Limb (tissue), 2 donors: ENCODE data around the gene GABPA.
"Not testable (repeated sequence)": the region's sequence is repeated elsewhere in the genome, so short reads cannot be mapped to it uniquely, and the experiment has no call there.

Experiments
- DNase-seq, 2 donors: peaks; one replicate each; pipeline ENCODE4 v3.0.0-alpha.2; 2016; ENCODE audit errors: extremely low spot score in 2 of 2

The GABPA gene

DNA sequence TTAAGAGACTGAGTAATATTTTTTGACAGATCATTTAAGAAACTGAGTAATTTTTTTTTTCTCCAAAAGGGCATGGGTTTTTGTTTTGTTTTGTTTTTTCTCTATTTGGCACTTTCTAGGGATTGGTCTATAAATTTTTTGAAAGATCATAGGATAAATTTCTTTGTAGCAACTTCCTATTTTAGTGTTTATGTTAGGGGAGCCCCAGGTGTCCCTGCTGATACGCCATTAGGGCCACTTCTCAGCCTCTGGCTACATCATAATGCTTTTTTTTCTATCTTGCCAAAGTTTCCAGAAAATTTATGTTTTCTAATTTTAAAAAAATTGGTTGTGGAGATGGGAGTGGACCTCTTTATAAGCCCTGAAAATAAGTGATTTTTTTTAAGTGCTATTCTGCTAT, 2.6 kb downstream of the GABPA start:
- DNase-seq = no peak

DNA sequence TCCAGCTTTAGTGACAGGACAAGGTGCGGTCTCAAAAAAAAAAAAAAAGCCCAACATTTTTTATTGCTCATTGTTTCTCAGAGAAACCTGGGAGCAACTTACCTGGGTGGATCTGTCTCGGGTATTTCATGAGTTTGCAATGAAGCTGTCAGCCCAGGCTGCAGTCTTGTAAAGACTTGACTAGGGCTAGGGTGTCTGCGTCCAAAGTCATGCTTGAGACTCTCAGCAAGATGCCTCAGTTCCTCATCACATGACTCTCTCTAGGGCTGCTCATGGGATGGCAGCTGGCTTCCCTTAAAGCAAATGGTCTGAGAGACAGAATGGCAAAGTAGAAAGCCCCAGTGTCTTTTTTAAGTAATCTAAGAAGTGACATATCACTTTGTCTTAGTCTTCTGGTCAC, 8.1 kb downstream of the GABPA start:
- DNase-seq = no peak

- no peak for DNase-seq
Measured at GRCh38 chr21:25744854-25745253, 10.1 kb downstream of the GABPA start.

DNA sequence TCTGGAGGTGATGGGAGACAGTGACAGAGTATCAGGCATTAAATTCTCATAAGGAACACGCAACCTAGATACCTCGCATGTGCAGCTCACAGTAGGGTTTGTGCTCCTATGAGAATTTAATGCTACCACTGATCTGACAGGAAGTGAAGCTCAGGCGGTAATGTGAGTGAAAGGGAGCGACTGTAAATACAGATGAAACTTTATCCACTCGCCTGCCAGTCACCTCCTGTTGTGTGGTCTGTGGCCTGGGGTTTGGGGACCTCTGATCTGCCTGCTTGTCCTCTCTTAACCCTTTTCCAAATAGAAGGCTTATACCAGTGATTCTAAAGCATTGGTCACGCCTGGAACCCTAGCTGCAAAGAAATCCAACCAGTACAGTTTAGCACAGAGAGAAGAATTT, 15.3 kb downstream of the GABPA start:
- DNase-seq = no peak

- no peak for DNase-seq
Measured at GRCh38 chr21:25752416-25752815, 17.6 kb downstream of the GABPA start.

DNA sequence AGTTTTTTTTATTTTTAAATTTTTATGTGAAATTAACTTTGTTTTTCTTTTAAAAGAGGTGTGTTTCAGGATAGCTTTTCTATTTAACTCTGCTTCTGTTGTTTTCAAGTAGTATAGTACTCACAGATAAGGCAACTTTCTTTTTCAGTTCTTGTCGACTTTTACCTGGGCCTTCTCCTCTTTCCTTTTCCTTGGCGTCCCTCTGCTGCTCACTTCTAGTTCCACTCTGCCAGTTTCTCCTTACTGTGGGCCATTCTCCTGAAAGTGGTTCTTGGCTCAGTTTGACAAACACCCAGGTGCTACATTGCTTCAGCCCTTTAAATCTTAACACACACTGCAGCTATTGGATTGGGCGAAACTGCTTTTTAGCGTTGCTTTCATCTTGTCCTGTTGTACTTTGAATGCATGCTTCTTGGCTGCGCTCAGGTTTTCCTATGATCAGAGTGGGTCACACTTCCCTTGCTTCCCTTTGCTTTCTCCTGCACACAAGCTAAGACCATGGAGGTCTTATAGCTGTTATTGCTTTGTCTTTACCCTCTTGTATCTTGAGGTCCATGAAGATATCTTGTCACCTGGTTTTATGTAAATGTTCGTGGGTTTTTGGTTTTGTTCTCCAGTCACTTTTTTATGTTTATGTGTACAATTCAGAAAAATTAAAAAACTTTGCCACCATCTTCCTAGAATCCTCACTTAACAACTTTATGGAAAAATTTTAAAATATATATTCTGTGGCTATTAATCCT, 21.6 kb downstream of the GABPA start:
- DNase-seq = no peak

- DNase-seq = peak in 1 of 2 donors; percentile 18
Measured at GRCh38 chr21:25757531-25757930, 22.8 kb downstream of the GABPA start.

DNA sequence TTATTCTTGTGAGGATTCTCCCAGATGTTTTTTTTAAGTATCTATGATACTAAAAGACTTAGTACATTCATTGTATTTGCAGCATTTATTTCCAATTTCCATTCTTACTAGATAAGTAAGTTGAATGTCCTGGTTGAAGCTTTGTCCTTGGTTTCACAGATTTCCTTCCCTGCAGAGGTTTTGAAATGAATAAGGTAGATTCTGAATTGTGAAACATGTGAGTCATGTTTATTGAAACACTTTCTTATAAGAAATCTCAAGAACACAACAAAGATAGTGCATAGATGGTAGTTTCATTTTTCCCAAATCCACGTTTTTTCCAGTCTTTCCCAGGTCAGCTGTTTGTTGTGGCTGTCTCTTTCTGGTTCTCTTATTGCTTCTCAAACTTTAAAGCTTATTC, 24.8 kb downstream of the GABPA start:
- DNase-seq = no peak

- no peak for DNase-seq
Measured at GRCh38 chr21:25760061-25760460, 25.3 kb downstream of the GABPA start.

DNA sequence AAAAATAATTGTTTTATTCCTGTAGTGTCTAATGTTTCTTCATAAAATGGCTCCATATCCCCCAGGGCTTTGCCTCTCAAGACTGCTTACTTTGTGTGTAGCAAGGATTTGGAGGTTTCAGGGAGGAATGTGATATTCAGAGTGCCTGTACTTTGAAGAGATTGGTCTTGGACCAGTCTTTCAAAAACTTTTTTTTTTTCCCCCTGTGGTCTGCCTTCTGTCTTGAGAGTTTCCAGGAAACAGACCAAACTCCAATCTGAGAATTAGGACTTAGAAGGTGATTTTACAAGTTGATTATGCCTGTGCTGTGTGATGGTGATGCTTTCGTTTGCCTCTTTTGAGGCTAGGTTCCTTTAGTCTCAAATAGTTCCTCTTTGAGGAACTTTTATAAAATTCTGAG, 25.9 kb downstream of the GABPA start:
- DNase-seq = no peak

DNA sequence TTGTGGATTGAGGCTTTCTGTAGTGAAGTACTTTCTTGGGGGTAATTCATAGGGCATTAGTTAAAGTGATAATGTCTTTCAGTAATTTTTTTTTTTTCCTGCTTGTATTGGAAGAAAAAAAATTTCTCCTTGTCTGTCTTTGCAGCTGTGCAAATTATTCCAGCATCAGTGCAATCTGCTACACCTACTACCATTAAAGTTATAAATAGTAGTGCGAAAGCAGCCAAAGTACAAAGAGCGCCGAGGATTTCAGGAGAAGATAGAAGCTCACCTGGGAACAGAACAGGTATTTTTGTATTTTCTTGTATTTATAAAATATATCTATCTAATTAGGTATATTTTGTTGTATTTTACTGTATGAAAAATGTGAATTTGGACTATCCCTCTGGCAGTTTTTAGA, 29.3 kb downstream of the GABPA start:
- DNase-seq = no peak

DNA sequence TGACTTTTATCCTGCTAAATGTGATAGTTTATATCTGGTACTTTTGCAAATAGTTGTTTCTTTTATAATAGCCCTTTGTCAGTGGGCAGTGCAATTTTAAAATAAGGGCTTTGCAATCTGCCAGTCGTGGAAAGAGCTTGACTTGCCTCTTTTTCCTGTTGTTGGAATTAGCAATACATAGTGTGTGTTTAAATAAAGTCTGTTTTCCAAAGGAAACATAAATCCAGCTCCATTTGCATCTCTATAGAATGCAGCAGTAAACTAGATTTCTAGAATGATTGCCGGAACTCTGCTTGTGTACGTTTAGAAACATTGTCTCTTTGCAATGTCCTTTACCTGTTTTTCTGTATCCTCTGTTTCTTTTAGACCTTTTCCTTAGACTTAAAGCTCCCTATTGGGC, 33.1 kb downstream of the GABPA start:
- no peak for DNase-seq

- no peak for DNase-seq
Measured at GRCh38 chr21:25772686-25773085, 37.9 kb downstream of the GABPA start.

- DNase-seq = no peak
Measured at GRCh38 chr21:25776440-25776839, 41.7 kb downstream of the GABPA start.

DNA sequence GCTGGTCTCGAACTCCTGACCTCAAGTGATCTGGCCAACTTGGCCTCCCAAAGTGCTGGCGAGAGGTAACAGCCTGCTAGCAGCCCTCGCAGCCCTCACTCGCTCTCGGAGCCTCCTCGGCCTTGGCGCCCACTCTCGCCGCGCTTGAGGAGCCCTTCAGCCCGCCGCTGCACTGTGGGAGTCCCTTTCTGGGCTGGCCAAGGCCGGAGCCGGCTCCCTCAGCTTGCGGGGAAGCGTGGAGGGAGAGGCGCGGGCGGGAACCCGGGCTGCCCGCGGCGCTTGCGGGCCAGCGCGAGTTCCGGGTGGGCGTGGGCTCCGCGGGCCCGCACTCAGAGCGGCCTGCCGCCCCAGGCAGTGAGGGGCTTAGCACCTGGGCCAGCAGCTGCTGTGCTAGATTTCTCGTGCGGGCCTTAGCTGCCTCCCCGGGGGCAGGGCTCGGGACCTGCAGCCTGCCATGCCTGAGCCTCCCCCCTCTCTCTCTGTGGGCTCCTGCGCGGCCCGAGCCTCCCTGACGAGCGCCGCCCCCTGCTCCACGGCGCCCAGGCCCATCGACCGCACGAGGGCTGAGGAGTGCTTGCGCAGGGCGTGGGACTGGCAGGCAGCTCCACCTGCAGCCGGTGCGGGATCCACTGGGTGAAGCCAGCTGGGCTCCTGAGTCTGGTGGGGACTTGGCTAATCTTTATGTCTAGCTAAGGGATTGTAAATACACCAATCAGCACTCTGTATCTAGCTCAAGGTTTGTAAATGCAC, 43.5 kb downstream of the GABPA start:
- not testable (repeated sequence) for DNase-seq

DNA sequence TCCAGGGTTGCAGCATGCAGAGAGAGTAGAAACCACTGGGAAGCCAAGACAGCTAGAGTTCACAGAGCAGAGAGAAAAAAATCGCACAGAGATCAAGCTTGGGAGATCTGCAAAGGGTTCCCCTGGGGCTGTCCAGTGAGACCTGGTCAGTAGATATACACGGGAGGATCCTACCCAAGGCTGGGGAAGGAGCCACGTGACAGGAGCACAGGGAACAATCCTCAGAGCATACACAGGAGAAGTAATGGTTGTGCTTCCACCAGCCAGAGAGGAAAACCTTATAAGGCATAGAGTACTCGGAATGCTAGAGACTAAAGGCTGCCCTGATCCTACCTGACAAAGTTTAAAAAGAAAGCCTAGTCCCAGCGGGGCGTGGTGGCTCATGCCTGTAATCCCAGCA, 53.9 kb downstream of the GABPA start:
- no peak for DNase-seq

DNA sequence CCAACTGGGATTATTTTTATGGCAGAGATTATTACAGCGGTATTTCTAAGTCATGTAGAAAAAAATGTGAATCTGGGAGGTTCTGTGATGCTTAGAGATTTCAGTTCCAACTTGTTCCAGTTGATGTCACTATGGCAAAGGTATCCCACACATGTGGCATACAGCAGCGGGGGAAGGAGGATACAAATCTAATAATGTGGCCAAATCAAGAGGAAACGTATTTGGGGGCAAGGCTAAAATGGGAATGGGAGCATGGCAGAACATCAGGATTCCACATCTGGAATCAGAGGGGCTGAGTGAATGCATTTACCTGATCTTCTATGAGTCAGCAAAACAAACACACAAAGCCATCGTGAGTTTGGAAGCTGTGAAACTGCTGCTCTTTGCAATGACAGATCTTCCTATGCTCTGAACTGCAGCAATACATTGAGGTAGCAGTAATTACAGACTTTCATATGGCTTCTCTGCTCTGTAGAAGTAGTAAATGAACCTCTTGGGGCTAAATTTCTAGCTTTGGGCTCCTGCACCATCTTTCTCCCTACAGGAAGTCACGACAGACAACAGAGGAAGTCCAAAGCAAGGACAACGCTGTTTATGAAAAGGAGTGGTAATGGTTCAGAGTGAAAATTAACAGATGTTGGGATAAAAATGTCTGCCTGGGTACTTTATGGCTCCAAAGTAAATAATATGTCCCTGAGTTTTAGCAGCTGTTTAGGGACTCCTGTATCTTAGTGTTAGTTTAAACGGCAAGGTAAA, 55.5 kb downstream of the GABPA start:
- peak; percentile 41 to 76 for DNase-seq

DNA sequence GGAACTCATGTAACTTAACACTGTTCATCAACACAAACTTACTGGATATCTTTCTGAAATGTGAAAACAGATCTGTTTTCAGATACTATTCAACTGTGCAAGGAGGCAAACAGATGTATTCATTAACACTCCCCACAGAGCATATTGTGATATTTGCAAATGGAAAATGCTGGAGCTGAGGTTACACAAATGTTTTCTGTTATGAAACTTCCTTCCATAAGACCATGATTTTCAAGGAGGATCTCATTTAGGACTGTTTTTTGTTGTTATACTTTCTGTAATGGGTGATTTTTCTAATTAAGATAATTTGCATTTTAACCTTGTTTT, 56.1 kb downstream of the GABPA start:
- DNase-seq = no peak

DNA sequence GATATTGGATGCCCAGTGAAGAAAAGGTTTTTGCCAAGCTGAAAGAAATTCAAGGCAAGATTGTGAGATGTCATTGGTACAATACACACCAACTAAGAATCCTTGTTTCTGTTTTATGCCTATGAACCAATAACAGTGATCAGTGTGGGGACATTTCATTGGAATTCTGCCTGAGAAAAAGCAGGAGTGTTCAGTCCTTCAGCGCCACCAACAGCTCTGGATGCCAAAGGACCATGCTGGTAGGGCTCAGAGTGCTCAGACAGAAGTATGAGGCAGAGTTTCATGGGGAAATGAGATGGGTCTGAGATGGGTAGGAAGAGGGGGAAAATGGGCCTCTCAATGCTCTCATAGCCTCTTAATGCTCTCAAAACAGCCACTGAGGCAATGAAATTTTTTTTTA, 56.5 kb downstream of the GABPA start:
- DNase-seq = no peak

GRCh38 chr21:25801217-25802014, 66.6 kb downstream of the GABPA start:
- DNase-seq = peak; percentile 51 to 72

DNA sequence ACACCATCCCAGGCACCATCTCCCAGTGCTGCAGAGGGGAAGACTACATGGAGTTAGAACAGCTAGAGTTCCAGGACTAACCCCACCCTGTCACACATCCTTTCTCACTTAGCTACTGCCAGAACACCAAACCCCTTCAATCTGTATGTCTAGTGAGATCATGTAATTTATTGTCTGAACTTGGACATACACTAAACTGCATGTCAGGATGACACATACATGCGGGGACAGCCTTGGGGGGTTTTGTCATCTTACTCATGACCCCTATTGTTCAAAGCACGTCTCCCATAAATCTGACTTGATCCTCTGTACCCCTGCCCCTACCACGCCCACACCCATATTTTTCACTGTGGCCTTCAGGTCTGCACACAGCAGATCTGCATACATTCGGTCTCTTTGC, 71.3 kb downstream of the GABPA start:
- no peak for DNase-seq

GRCh38 chr21:25807191-25807590, 72.4 kb downstream of the GABPA start:
- no peak for DNase-seq
